A549 (cell line): Measurements from ENCODE around the gene MCM3AP. TPM values are rescaled to one million over a fixed set of nuclear protein-coding genes. Genes with fewer than 3 reads are reported as not detected.

Experiments
- ATAC-seq, 2 experiments: fragments of 200-7000 bp in 1 of 2; fragments of >200 bp in 1 of 2; cut with Nextera tagmentation in 1 of 2; cut with Tn5 transposase in 1 of 2; 3 replicates each; pipeline versions ENCODE4 v1.8.0 to v1.9.1; 2018 to 2020; ENCODE audit warnings: mild to moderate bottlenecking in 1 of 2, moderate library complexity in 1 of 2
- CTCF ChIA-PET: fragments of 300-600 bp; sonication (Branson Sonifier 250); formaldehyde crosslinking; extraction: SDS; loops from one replicate; lab custom pipeline; 2021; ENCODE audit warnings: antibody characterized with exemption, inconsistent platforms; lab: Yijun Ruan, JAX
- POLR2A ChIA-PET: fragments of 350-600 bp; formaldehyde crosslinking; extraction: SDS; loops from one replicate; lab custom pipeline; 2021; ENCODE audit warnings: antibody characterized with exemption, inconsistent platforms; lab: Yijun Ruan, JAX
- DNase-seq, 2 experiments: peaks; one replicate each; pipeline versions ENCODE4 v3.0.0 to v3.0.0-alpha.2; 2011 to 2016; ENCODE audit warnings: low read depth in 1 of 2, low spot score in 1 of 2
- FAIRE-seq: peaks from 2 replicates; lab custom pipeline; 2011; peaks lifted over from hg19 to GRCh38; lab: Jason Lieb, UNC
- H3K27ac ChIP-seq, 2 experiments: fragments of >200 bp; sonication (Bioruptor Twin); formaldehyde crosslinking; 3 replicates each; pipeline ENCODE4 v1.5.1; 2016 to 2017
- H3K4me1 ChIP-seq: fragments of >200 bp; sonication (Bioruptor Twin); formaldehyde crosslinking; 3 replicates; pipeline ENCODE4 v1.6.1; 2016
- H3K4me2 ChIP-seq: fragments of >200 bp; sonication (Bioruptor Twin); formaldehyde crosslinking; 3 replicates; pipeline ENCODE4 v1.6.1; 2016
- H3K4me3 ChIP-seq: fragments of >200 bp; sonication (Bioruptor Twin); formaldehyde crosslinking; 3 replicates; pipeline ENCODE4 v1.5.1; 2016
- H3K9me3 ChIP-seq: fragments of >200 bp; sonication (Bioruptor Twin); formaldehyde crosslinking; 3 replicates; pipeline ENCODE4 v1.6.1; 2016
- BHLHE40 ChIP-seq: IDR thresholded peaks from 2 replicates; pipeline ENCODE4 v1.6.1; 2012; ENCODE audit warnings: low read depth, low read length, inconsistent platforms
- CBX2 ChIP-seq: fragments of 200-600 bp; sonication (generic); IDR thresholded peaks from 2 replicates; pipeline ENCODE4 v1.6.1; 2016; ENCODE audit warnings: low read depth, mild to moderate bottlenecking, borderline replicate concordance
- CBX8 ChIP-seq: fragments of 200-600 bp; sonication (generic); IDR thresholded peaks from 2 replicates; pipeline ENCODE4 v1.6.1; 2016
- CEBPB ChIP-seq, 2 experiments: fragments of >200 bp in 1 of 2; sonication (Bioruptor Twin) in 1 of 2; formaldehyde crosslinking in 1 of 2; IDR thresholded peaks; 2 replicates each; pipeline ENCODE4 v1.6.1; 2012 to 2016
- CHD2 ChIP-seq: fragments of 150-350 bp; IDR thresholded peaks from 2 replicates; pipeline ENCODE4 v1.6.1; 2014; ENCODE audit warnings: low read length; ENCODE audit not compliant: partially characterized antibody
- CTCF ChIP-seq: fragments of >200 bp; sonication (Bioruptor Twin); formaldehyde crosslinking; IDR thresholded peaks from 3 replicates; pipeline ENCODE4 v1.5.1; 2016
- EHF ChIP-seq: fragments of 250-450 bp; sonication (Bioruptor Pico); IDR thresholded peaks from 2 replicates; pipeline ENCODE4 v1.5.0; 2020; ENCODE audit warnings: mild to moderate bottlenecking
- EHMT2 ChIP-seq: fragments of 200-600 bp; sonication (generic); IDR thresholded peaks from 2 replicates; pipeline ENCODE4 v1.6.1; 2016; ENCODE audit warnings: antibody characterized with exemption, low read depth, mild to moderate bottlenecking, moderate library complexity
- HEYL ChIP-seq: fragments of 250-450 bp; sonication (Bioruptor Pico); IDR thresholded peaks from 2 replicates; pipeline ENCODE4 v1.8.0; 2021; ENCODE audit warnings: mild to moderate bottlenecking, moderate library complexity
- HOXB13 ChIP-seq: fragments of 250-450 bp; sonication (Bioruptor Pico); IDR thresholded peaks from 2 replicates; pipeline ENCODE4 v1.5.0; 2020; ENCODE audit warnings: low read depth, mild to moderate bottlenecking, moderate library complexity
- JUN ChIP-seq, 2 experiments: fragments of >200 bp; sonication (Bioruptor Twin); formaldehyde crosslinking; IDR thresholded peaks; 2 replicates in 1 of 2; 3 replicates in 1 of 2; pipeline ENCODE4 v1.6.1; 2016 to 2017
- KDM5A ChIP-seq: fragments of 200-600 bp; sonication (generic); IDR thresholded peaks from 2 replicates; pipeline ENCODE4 v1.6.1; 2016; ENCODE audit warnings: antibody characterized with exemption, mild to moderate bottlenecking
- MAZ ChIP-seq: fragments of 150-350 bp; IDR thresholded peaks from 2 replicates; pipeline ENCODE4 v1.6.1; 2014; ENCODE audit warnings: antibody characterized with exemption, low read depth, low read length, borderline replicate concordance
- NR3C1 ChIP-seq: fragments of >200 bp; sonication (Bioruptor Twin); formaldehyde crosslinking; IDR thresholded peaks from 3 replicates; pipeline ENCODE4 v1.6.1; 2017
- PBX3 ChIP-seq: IDR thresholded peaks from 2 replicates; pipeline ENCODE4 v1.6.1; 2012
- RARB ChIP-seq: fragments of 250-450 bp; sonication (Bioruptor Pico); IDR thresholded peaks from 2 replicates; pipeline ENCODE4 v1.8.0; 2021; ENCODE audit warnings: mild to moderate bottlenecking, moderate library complexity
- REST ChIP-seq: fragments of 200-600 bp; sonication (generic); IDR thresholded peaks from 2 replicates; pipeline ENCODE4 v1.6.1; 2016; ENCODE audit warnings: antibody characterized with exemption, mild to moderate bottlenecking, moderate library complexity
- TFCP2L1 ChIP-seq: fragments of 250-450 bp; sonication (Bioruptor Pico); IDR thresholded peaks from 2 replicates; pipeline ENCODE4 v1.5.0; 2021; ENCODE audit warnings: mild to moderate bottlenecking
- ZC3H11A ChIP-seq: fragments of 450-650 bp; IDR thresholded peaks from 2 replicates; pipeline ENCODE4 v1.6.1; 2014; ENCODE audit warnings: antibody characterized with exemption, mild to moderate bottlenecking
- ZFP36 ChIP-seq: fragments of 450-650 bp; IDR thresholded peaks from 2 replicates; pipeline ENCODE4 v1.6.1; 2014; ENCODE audit warnings: borderline replicate concordance; ENCODE audit not compliant: partially characterized antibody
- WGBS: methylation state at CpG from one replicate; pipeline ENCODE4 v1.1.6; 2017; ENCODE audit errors: missing lambda C conversion rate; 5-methylcytosine and 5-hydroxymethylcytosine counted together
- polyA plus RNA-seq, 4 experiments: library from polyadenylated mRNA; depleted of rRNA in 3 of 4; stranded (reverse); fragments of >200 nt; fragmentation: RNase III in 1 of 4; extraction: RNeasy Plus Mini Kit Qiagen cat#74134 plus additional on column Dnase treatment in 1 of 4; gene quantifications; 2 replicates in 3 of 4; 3 replicates in 1 of 4; pipeline ENCODE4 v1.2.3, GENCODE V29; 2011 to 2017

The MCM3AP gene
- polyA plus RNA-seq, 2 of the 4 experiments (the other 2 are of a cell fraction): 41.2 to 43.6 TPM

GRCh38 chr21:46265736-46266525, 19.5 kb downstream of the MCM3AP start:
- ChIA-PET POLR2A (no interaction called here), CTCF (interaction anchor here (0.8 kb wide), 1 partner anchor 25 kb away, joined by 3 read pairs; no protein-coding TSS in a partner anchor)
- no peak for FAIRE-seq
- no peak for DNase-seq
- Histone ChIP-seq H3K9me3 (no peaks in the 10 kb centered on the region), H3K4me3 (no peak overlapping the region), H3K4me2 (no peak overlapping the region), H3K4me1 (no peaks in the 10 kb centered on the region), H3K27ac (no peak overlapping the region)
- 86% methylated on average over 17 of the region's 26 CpGs for WGBS
- TF ChIP-seq HEYL (CRISPR knock-in tag) (no peak), EHF (CRISPR knock-in tag) (no peak), REST (no peak), KDM5A (no peak), CBX2 (no peak), CEBPB (IDR thresholded peaks at IDR 0.05) (no peak)
- ATAC-seq: no peak; a peak in 1 of 6 replicates

- no peaks in the 10 kb centered on the region for H3K9me3 ChIP-seq
- ATAC-seq (peak in 1 of 2 experiments; percentile 44; a peak in 3 of 6 replicates), DNase-seq (no peak), FAIRE-seq (no peak)
- H3K27ac ChIP-seq: no peak overlapping the region
- H3K4me1 ChIP-seq: no peaks in the 10 kb centered on the region
- TF ChIP-seq NR3C1 (no peak), ZC3H11A (no peak), JUN (IDR thresholded peaks at IDR 0.05) (no peak), MAZ (no peak), BHLHE40 (no peak), RARB (CRISPR knock-in tag) (no peak), CBX2 (no peak), CBX8 (no peak), HEYL (CRISPR knock-in tag) (no peak), PBX3 (no peak), CTCF (no peak), CHD2 (no peak), TFCP2L1 (CRISPR knock-in tag) (no peak), ZFP36 (no peak), EHMT2 (no peak), CEBPB (IDR thresholded peaks at IDR 0.05) (no peak), HOXB13 (CRISPR knock-in tag) (no peak)
- H3K4me3 ChIP-seq: no peak overlapping the region
- ChIA-PET CTCF (no interaction called here), POLR2A (no interaction called here)
- no peak overlapping the region for H3K4me2 ChIP-seq
- WGBS: 100% methylated on average over 3 of the region's 13 CpGs
Observed at GRCh38 chr21:46264690-46265144, 20.7 kb downstream of the MCM3AP start.
